ENCODE data around the gene GPR183.

The GPR183 gene

DNA sequence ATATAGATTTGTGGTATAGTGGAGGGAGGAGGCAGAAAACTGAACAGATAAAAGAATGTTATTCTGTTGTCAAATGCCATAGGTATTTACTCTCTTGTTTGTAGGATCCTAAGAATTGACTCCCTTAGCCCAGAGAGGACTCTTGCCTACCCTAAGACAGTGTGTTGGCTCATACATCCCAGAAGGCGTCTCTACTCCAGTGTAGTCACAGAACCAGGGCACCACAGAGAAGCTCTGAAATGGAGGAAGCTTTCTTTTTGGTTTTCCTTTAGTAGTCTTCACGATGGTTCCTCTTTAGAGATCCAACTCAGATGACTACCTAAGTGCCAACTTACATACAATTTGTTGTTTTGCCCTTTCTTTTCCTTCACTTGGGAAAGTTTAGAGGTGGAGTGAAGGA lies 14.0 kb downstream of the GPR183 start:
- TF ChIP-seq TAF1 (IDR thresholded peaks at IDR 0.05; ENCODE audit: low read depth) (no peak), RAD21 (IDR thresholded peaks at IDR 0.05; ENCODE audit: low read depth) (no peak), CEBPB (IDR thresholded peaks at IDR 0.05) (no peak), CREB1 (IDR thresholded peaks at IDR 0.05; ENCODE audit: low read depth) (no peak), NFIC (IDR thresholded peaks at IDR 0.05) (no peak), YY1 (IDR thresholded peaks at IDR 0.05; ENCODE audit: low read depth) (no peak), USF1 (IDR thresholded peaks at IDR 0.05) (no peak), ZBTB7A (IDR thresholded peaks at IDR 0.05; ENCODE audit: low read depth) (no peak), REST (IDR thresholded peaks at IDR 0.05; ENCODE audit: low read depth) (no peak)

GRCh38 chr13:99290894-99291293 lies 16.3 kb downstream of the GPR183 start:
- TF ChIP-seq TCF12 (IDR thresholded peaks at IDR 0.05; ENCODE audit: low read depth) (no peak), CEBPB (IDR thresholded peaks at IDR 0.05) (no peak), TAF1 (IDR thresholded peaks at IDR 0.05; ENCODE audit: low read depth) (no peak), REST (IDR thresholded peaks at IDR 0.05; ENCODE audit: low read depth) (no peak), YY1 (IDR thresholded peaks at IDR 0.05; ENCODE audit: low read depth) (no peak), FOXM1 (IDR thresholded peaks at IDR 0.05; ENCODE audit: borderline replicate concordance, low read depth) (no peak), MAX (IDR thresholded peaks at IDR 0.05) (no peak), USF1 (IDR thresholded peaks at IDR 0.05) (no peak), EP300 (IDR thresholded peaks at IDR 0.05; ENCODE audit: borderline replicate concordance) (no peak), CREB1 (IDR thresholded peaks at IDR 0.05; ENCODE audit: low read depth) (no peak)

DNA sequence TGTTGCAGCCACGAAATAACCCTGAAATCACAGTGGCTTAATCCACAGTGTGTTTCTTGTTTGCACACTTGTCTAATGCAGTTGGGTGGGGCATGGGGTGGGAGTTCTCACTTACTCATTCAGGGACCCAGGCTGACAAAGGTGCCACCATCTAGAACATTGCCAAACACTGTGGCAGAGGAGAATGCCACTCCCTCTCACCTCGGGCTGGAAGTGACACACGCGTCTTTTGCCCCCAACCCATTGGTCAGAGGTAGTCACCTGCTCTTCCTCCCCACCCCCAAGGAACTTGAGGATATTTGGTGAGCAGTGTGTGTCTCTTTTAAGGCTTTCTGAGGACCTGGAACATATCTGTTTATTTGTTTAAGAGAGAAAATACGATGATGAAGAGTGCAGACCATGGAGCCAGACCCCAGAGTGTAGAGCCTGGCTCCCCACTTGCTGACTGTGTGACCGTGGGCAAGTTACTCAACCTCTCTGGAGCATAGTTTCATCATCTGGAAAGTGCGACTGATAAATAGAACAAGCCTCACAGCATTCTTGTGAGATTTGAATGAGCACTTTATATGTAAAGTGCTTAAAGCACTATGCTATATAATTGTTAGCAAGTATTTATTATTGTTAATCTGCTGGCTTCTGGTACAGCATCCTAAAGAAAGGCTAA lies 17.4 kb downstream of the GPR183 start:
- no peak for TF ChIP-seq YY1 (IDR thresholded peaks at IDR 0.05; ENCODE audit: low read depth)

- TF ChIP-seq FOXM1 (IDR thresholded peaks at IDR 0.05; ENCODE audit: borderline replicate concordance, low read depth) (no peak), EP300 (IDR thresholded peaks at IDR 0.05; ENCODE audit: borderline replicate concordance) (no peak), EGR1 (IDR thresholded peaks at IDR 0.05) (no peak)
Observed at GRCh38 chr13:99289271-99289670, 17.9 kb downstream of the GPR183 start.

DNA sequence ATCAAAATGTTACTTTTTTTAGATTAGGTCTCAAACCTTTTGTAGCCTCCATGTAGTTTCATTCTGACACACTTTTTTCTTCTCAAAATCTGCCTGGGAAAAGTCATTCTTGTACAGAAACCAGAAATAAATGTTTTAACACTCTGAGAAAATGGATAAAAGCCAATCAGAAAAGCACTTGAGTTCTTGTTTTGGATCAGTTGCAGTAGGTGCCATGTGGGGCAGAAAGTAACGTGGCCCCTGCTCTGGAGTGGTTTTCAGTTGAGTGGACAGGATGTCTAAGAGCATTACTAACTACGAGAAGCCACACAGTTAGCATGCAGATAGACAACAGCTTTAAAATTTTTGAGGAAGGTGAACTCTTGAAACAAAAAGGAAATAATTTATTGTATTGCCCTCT lies 19.1 kb downstream of the GPR183 start:
- TF ChIP-seq RAD21 (IDR thresholded peaks at IDR 0.05; ENCODE audit: low read depth), result no peak
- TF ChIP-seq TAF1 (IDR thresholded peaks at IDR 0.05; ENCODE audit: low read depth), result no peak

DNA sequence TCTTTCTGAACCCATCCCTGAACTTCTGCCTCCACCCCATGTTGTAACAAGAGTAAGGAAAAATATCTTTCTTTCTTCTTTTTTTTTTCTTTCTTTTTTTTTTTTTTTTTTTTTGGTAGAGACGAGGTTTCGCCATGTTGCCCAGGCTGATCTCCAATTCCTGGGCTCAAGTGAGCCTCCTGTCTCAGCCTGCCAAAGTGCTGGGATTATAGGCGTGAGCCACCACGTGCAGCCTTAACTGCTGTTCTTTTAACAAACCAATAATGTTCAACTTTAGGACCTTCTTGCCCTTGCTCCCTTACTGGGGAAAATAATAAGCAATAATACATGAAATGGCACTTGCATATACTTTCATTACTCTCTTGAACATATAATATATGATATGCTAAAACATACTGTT lies 19.6 kb downstream of the GPR183 start:
- TF ChIP-seq REST (IDR thresholded peaks at IDR 0.05; ENCODE audit: low read depth), result no peak
- TF ChIP-seq USF1 (IDR thresholded peaks at IDR 0.05), result no peak
- TF ChIP-seq YY1 (IDR thresholded peaks at IDR 0.05; ENCODE audit: low read depth), result no peak
- TF ChIP-seq ZBTB7A (IDR thresholded peaks at IDR 0.05; ENCODE audit: low read depth), result no peak
- TF ChIP-seq FOXM1 (IDR thresholded peaks at IDR 0.05; ENCODE audit: borderline replicate concordance, low read depth), result no peak
- no peak for TF ChIP-seq TAF1 (IDR thresholded peaks at IDR 0.05; ENCODE audit: low read depth)
- TF ChIP-seq CEBPB (IDR thresholded peaks at IDR 0.05), result no peak
- TF ChIP-seq EP300 (IDR thresholded peaks at IDR 0.05; ENCODE audit: borderline replicate concordance), result no peak
- no peak for TF ChIP-seq EGR1 (IDR thresholded peaks at IDR 0.05)
- no peak for TF ChIP-seq NFIC (IDR thresholded peaks at IDR 0.05)
- no peak for TF ChIP-seq TEAD4 (IDR thresholded peaks at IDR 0.05)
- TF ChIP-seq MAX (IDR thresholded peaks at IDR 0.05), result no peak

Data from Ishikawa (cell line).